HG02973 (cell line): ENCODE results near the gene LCN15.
"Not testable (repeated sequence)": the region's sequence is repeated elsewhere in the genome, so short reads cannot be mapped to it uniquely, and the experiment has no call there.

Source experiments
- ATAC-seq: cut with Tn5 transposase; IDR thresholded peaks from one replicate; pipeline ENCODE4 v1.9.1; 2021; ENCODE audit warnings: moderate library complexity; ENCODE audit not compliant: unreplicated experiment

The LCN15 gene

GRCh38 chr9:136764301-136764891 is at the start of gene LCN15:
LCN15 (minus strand) TSS chr9:136764518; CDS start chr9:136764488, 30 bp downstream.
- no peak for ATAC-seq

DNA sequence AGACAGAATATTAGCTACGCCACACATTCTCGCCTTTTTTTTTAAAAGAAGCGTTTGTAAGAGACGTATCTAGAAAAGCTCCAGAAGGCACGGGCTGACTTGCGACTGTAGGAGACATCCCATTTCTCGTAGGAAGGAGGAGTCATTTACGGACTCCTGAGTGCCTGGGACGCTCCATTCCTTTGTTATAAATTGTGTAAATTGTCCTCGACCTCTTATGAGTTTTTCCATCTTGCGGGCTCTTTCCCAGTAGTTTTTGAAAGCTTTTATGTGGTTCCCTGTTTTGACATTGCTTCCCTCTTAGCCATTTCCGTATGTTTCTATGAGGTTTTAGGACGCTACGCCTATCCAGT is 44.5 kb upstream of the LCN15 start:
- ATAC-seq: no peak

- ATAC-seq: peak; percentile 24
Observed at GRCh38 chr9:136808075-136808805, 43.9 kb upstream of the LCN15 start.

DNA sequence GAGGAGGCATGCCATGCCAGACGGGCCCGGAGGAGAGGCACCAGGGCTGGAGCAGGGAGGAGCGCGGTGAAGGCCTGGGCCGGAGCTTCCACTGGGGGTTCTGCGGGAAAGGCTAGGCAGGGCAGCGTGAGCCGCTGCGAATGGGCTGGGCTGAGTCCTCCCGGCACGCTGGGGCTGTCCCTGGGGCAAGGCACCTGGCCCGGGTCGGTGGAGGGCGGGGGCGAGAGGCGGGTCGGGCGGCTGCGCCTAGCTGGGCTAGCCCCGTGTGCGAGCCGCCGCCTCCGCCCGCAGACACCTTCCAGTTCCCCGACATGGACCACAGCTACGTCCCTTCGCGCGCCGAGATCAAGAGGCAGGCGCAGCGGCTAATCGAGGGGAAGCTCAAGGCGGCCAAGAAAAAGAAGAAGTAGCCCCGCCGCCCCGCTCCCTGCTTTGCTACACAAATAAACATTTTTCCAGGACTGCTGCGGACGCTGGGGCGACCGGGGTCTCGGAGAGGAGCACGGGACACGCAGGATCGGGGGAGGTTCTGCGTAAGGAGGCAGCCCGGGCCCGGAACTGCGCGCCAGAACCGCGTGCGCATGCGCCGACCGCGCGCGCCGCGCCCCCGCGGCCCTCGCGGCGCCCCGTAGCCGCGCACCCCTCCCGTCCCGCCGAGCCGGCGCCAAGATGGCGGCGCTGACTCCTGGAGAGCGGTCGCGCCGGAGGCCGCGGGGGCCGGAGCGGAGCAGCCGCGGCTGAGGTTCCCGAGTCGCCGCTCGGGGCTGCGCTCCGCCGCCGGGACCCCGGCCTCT is 43.2 kb upstream of the LCN15 start, which contains the start of gene RABL6:
RABL6 (plus strand) TSS at position 668 of the 794 bp plus-strand sequence. CDS start 249 bp downstream, outside the sequence.
- ATAC-seq: peak; percentile 59

GRCh38 chr9:136806631-136807201 is 42.4 kb upstream of the LCN15 start:
- no peak for ATAC-seq

GRCh38 chr9:136806067-136806466 is 41.7 kb upstream of the LCN15 start:
- no peak for ATAC-seq

DNA sequence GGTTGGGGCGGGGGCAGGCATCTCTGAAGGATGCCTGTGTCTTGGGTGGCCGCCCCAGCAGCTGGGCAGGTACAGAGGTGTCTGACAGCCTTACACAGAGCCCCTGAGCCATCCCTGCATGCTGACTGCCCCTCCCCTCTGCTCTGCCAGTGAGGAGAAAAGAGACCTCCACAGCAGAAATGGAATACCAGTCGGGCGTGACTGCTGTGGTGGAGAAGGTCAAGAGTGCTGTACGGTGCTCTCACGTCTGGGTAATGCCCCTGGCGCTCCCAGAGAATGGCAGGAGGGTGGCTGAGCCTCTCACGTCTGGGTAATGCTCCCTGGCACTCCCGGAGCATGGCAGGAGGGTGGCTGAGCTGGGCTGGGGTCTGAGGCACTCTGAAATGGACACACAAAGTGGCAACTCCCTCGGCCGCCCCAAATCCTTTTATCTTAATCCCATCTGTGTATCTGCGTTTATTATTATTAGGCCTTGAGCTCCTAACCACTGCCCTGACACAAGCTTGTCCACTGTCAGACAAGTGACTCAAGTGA is 41.0 kb upstream of the LCN15 start:
- no peak for ATAC-seq

DNA sequence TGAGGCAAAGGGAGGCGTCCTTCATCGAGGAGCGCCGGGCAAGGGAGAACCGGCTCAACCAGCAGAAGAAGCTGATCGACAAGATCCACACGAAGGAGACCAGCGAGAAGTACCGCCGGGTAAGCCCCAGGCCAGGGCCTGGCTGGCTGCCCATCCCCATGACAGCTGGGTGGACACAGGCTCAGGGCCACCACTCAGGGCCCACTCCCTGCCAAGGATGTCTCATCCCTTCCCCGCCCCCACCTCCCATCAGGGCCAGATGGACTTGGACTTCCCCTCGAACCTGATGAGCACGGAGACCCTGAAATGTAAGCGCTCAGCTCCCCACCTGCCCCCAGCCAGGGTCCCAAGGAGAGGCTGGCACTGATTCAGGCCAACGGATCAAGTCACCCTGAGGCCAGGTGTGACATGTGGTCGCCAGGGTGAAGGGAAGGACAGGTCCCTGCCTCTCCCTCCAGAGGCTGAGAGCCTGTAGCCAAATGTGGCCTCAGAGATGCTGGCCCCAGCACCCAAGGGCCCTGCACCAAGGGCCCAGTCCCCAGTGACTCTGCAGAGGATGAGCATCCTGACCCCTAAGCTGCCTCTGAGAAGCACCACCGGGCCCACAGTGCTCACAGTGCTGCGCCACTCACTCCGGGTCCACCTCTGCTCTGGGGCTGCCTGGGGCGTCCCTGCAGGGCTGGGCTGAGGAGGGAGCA is 40.3 kb upstream of the LCN15 start:
- ATAC-seq: no peak

DNA sequence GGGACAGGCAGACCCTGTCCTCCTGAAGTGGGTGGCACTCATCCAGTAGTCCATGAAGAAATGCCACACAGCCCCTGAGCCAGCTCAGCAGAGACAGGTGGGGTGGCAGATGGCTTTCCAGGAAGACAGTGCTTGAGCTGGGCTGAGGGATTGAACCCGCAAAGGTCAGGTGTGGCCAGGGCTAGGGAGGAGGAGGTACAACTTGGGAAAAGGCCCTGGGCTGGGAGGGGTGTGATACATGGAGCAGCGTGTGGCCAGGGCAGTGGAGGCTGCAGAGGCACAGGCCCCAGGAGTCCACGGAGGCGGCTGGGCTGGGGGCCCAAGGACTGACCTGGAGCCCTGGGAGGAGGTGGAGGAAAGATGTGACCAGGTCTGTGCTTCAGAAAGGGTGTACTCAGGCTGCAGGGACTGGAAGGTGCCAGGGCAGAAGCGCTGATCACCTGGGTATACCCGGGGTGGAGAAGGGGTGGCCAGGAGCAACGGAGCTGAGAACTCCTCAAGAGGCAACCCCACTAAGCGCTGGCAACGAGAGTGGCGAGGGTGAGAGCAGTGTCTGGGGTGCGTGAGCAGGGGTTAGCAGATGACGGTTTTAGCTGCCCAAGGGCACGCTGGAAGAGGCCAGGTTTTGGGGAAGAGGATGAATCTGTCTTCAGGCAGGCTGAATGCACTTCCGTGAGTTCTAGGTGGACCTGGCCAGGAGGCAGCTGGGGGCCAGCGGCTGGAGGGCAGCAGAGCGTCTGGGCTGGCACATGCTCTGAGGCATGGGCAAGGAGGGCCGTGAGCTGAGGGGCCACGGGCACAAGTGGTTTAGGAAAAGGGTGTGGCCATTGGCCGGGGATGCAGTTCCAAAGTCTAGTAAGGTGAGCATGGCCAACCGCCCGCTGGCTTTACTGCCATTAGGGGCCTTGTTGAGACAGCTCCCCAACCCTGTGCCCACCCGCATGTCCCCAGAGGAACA is 39.5 kb upstream of the LCN15 start:
- no peak for ATAC-seq

- not testable (repeated sequence) for ATAC-seq
Observed at GRCh38 chr9:136803009-136803550, 38.8 kb upstream of the LCN15 start.

DNA sequence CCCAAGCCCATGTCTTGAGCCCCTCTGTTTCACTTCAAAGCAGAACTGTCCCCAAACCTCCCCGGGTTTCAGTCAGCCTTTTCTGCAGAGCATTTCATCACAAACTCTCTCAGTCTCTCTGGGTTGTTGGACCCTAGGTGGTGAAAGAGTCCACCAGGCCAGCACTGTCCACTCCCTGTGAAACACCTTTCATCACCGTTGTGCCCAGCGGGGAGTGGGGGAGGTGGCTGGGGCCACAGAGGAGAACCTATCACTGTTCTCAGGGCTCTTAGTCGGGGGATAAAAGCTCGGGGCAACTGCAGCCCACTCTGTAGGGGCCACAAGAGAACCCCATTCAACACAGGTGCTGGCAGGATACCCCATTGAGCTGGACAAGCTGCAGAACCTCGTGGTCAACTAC is 38.0 kb upstream of the LCN15 start:
- no peak for ATAC-seq

- no peak for ATAC-seq
Observed at GRCh38 chr9:136799854-136800657, 35.7 kb upstream of the LCN15 start.

- ATAC-seq: no peak
Observed at GRCh38 chr9:136799079-136799853, 34.9 kb upstream of the LCN15 start.

- no peak for ATAC-seq
Observed at GRCh38 chr9:136798708-136799078, 34.4 kb upstream of the LCN15 start.

- ATAC-seq: not testable (repeated sequence)
Observed at GRCh38 chr9:136796775-136797347, 32.5 kb upstream of the LCN15 start.

GRCh38 chr9:136796238-136796774 is 32.0 kb upstream of the LCN15 start, which contains the start of gene CCDC183:
CCDC183 (plus strand) TSS chr9:136796338; CDS start chr9:136796398, 60 bp downstream.
- ATAC-seq: no peak

DNA sequence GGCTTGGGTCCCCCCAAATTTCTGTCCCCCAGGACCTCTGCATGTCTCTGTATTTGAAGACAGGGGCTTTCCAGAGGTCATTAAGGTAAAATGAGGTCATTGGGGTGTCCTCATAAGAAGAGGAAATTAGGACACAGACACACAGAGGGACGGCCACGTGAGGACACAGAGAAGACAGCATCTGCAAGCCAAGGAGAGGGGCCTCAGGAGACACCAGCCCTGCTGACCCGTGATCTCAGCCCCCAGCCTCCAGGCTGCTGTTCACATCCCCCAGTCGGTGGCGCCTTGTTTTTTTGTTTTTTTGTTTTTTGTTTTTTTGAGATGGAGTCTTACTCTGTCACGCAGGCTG is 30.7 kb upstream of the LCN15 start:
- ATAC-seq: no peak
